H1 (cell line): ENCODE data around the gene PROK2. TPM values are rescaled to one million over a fixed set of nuclear protein-coding genes. Genes with fewer than 3 reads are reported as not detected.

Source experiments
- CTCF ChIA-PET: fragments of 300-600 bp; sonication (Branson Sonifier 250); formaldehyde crosslinking; loops from one replicate; lab custom pipeline; 2021; ENCODE audit not compliant: partially characterized antibody; lab: Charles Lee
- POLR2A ChIA-PET: fragments of 300-600 bp; sonication (Branson Sonifier 250); formaldehyde crosslinking; loops from one replicate; lab custom pipeline; 2021; ENCODE audit warnings: inconsistent platforms; ENCODE audit not compliant: partially characterized antibody; lab: Charles Lee
- DNase-seq, 2 experiments: peaks; one replicate each; pipeline versions ENCODE4 v3.0.0 to v3.0.0-alpha.2; 2010 to 2022; ENCODE audit warnings: low spot score in 2 of 2, low read depth in 1 of 2, mixed read lengths in 1 of 2
- FAIRE-seq: peaks from 2 replicates; lab custom pipeline; 2011; peaks lifted over from hg19 to GRCh38; lab: Jason Lieb, UNC
- H2AFZ ChIP-seq: 2 replicates; pipeline ENCODE4 v1.8.1; 2012; ENCODE audit warnings: low read length, inconsistent platforms
- H2AK5ac ChIP-seq: 2 replicates; pipeline ENCODE4 v1.6.1; 2013; ENCODE audit warnings: low read depth, low read length
- H2BK120ac ChIP-seq: replicated peaks from 2 replicates; pipeline ENCODE3; 2013; ENCODE audit warnings: low read depth, low read length, inconsistent platforms
- H2BK12ac ChIP-seq: 2 replicates; pipeline ENCODE4 v1.6.1; 2013; ENCODE audit warnings: low read depth, low read length
- H2BK15ac ChIP-seq: 2 replicates; pipeline ENCODE4 v1.6.1; 2013; ENCODE audit warnings: low read length
- H2BK20ac ChIP-seq: 2 replicates; pipeline ENCODE4 v1.6.1; 2013; ENCODE audit warnings: low read length
- H2BK5ac ChIP-seq: 2 replicates; pipeline ENCODE4 v1.6.1; 2013; ENCODE audit warnings: low read depth, low read length
- H3K14ac ChIP-seq: 2 replicates; pipeline ENCODE4 v1.6.1; 2013; ENCODE audit warnings: inconsistent platforms; ENCODE audit not compliant: insufficient read length
- H3K18ac ChIP-seq: 2 replicates; pipeline ENCODE4 v1.6.1; 2013; ENCODE audit warnings: low read length; ENCODE audit errors: extremely low read depth
- H3K23ac ChIP-seq: 2 replicates; pipeline ENCODE4 v1.6.1; 2013; ENCODE audit warnings: inconsistent platforms; ENCODE audit not compliant: insufficient read length
- H3K23me2 ChIP-seq: 2 replicates; pipeline ENCODE4 v1.6.1; 2013; ENCODE audit warnings: low read depth, low read length
- H3K27ac ChIP-seq: 2 replicates; pipeline ENCODE4 v1.6.1; 2011; ENCODE audit warnings: low read depth, low read length, inconsistent platforms
- H3K27me3 ChIP-seq, 4 experiments: replicated peaks in 1 of 4; 1 replicate in 1 of 4; 2 replicates in 3 of 4; pipeline versions ENCODE4 v1.6.1 to v1.8.1; 2011 to 2013; ENCODE audit warnings: low read length in 3 of 4, mild to moderate bottlenecking in 3 of 4, inconsistent platforms in 2 of 4, mixed read lengths in 2 of 4, moderate library complexity in 1 of 4; ENCODE audit not compliant: control insufficient read depth in 3 of 4, insufficient read depth in 3 of 4; ENCODE audit errors: extremely low read depth in 1 of 4
- H3K36me3 ChIP-seq, 4 experiments: 2 replicates each; pipeline versions ENCODE4 v1.6.1 to v1.8.1; 2011 to 2013; ENCODE audit warnings: mild to moderate bottlenecking in 4 of 4, low read length in 3 of 4, moderate library complexity in 2 of 4, control low read depth in 1 of 4, inconsistent platforms in 1 of 4; ENCODE audit not compliant: insufficient read depth in 4 of 4, control insufficient read depth in 2 of 4
- H3K4ac ChIP-seq: replicated peaks from 2 replicates; pipeline ENCODE3; 2013; ENCODE audit warnings: low read length, low read depth, mixed read lengths, inconsistent platforms; ENCODE audit not compliant: insufficient read length
- H3K4me1 ChIP-seq, 4 experiments: replicated peaks in 1 of 4; 1 replicate in 1 of 4; 2 replicates in 3 of 4; pipeline versions ENCODE4 v1.6.1 to v1.8.1; 2011 to 2013; ENCODE audit warnings: low read length in 3 of 4, inconsistent platforms in 2 of 4, mixed read lengths in 1 of 4; ENCODE audit not compliant: insufficient read depth in 4 of 4, control insufficient read depth in 3 of 4
- H3K4me2 ChIP-seq, 2 experiments: 2 replicates each; pipeline versions ENCODE4 v1.6.1 to v1.8.1; 2011 to 2013; ENCODE audit warnings: low read depth in 2 of 2, low read length in 2 of 2, control low read depth in 1 of 2, inconsistent platforms in 1 of 2, mild to moderate bottlenecking in 1 of 2; ENCODE audit not compliant: insufficient read depth in 1 of 2
- H3K4me3 ChIP-seq, 4 experiments: fragments of 200-600, 300-600 bp in 1 of 4; sonication (generic), shearing (Covaris generic), sonication (Bioruptor Twin) in 1 of 4; 2 replicates each; pipeline versions ENCODE4 v1.5.1 to v1.8.1; 2011 to 2016; ENCODE audit warnings: low read length in 4 of 4, low read depth in 3 of 4, control low read depth in 2 of 4, inconsistent platforms in 2 of 4, mild to moderate bottlenecking in 2 of 4, mixed read lengths in 1 of 4, moderate library complexity in 1 of 4; ENCODE audit not compliant: insufficient read depth in 2 of 4; ENCODE audit errors: extremely low read depth in 1 of 4
- H3K56ac ChIP-seq: replicated peaks from 2 replicates; pipeline ENCODE3; 2013; ENCODE audit warnings: low read depth, mild to moderate bottlenecking, mixed read lengths, low read length, inconsistent platforms; ENCODE audit not compliant: insufficient read length
- H3K79me1 ChIP-seq: 2 replicates; pipeline ENCODE4 v1.6.1; 2013; ENCODE audit warnings: low read depth, low read length, control low read depth
- H3K79me2 ChIP-seq, 2 experiments: 2 replicates each; pipeline versions ENCODE4 v1.6.1 to v1.8.1; 2012 to 2013; ENCODE audit warnings: low read length in 2 of 2, mild to moderate bottlenecking in 2 of 2, inconsistent platforms in 1 of 2; ENCODE audit not compliant: insufficient read depth in 2 of 2, control insufficient read depth in 1 of 2
- H3K9ac ChIP-seq, 4 experiments: replicated peaks in 1 of 4; 1 replicate in 1 of 4; 2 replicates in 3 of 4; pipeline versions ENCODE4 v1.6.1 to v1.8.1; 2011 to 2013; ENCODE audit warnings: low read depth in 3 of 4, low read length in 3 of 4, control low read depth in 2 of 4, mild to moderate bottlenecking in 2 of 4, moderate library complexity in 2 of 4, inconsistent platforms in 1 of 4; ENCODE audit errors: extremely low read depth in 1 of 4
- H3K9me3 ChIP-seq, 2 experiments: 2 replicates each; pipeline versions ENCODE4 v1.6.1 to v1.8.1; 2012 to 2013; ENCODE audit warnings: mild to moderate bottlenecking in 2 of 2, moderate library complexity in 2 of 2, control low read depth in 1 of 2, inconsistent platforms in 1 of 2, low read depth in 1 of 2, low read length in 1 of 2, mixed read lengths in 1 of 2; ENCODE audit not compliant: insufficient read depth in 2 of 2
- H4K20me1 ChIP-seq, 2 experiments: replicated peaks in 1 of 2; 2 replicates each; pipeline versions ENCODE3 to v1.8.1; 2011 to 2013; ENCODE audit warnings: inconsistent platforms in 2 of 2, low read length in 2 of 2, mild to moderate bottlenecking in 1 of 2; ENCODE audit not compliant: insufficient read depth in 2 of 2, control insufficient read depth in 1 of 2
- H4K5ac ChIP-seq: 2 replicates; pipeline ENCODE4 v1.6.1; 2013; ENCODE audit warnings: low read length, low read depth, mixed read lengths, inconsistent platforms; ENCODE audit not compliant: insufficient read length
- H4K8ac ChIP-seq: 2 replicates; pipeline ENCODE4 v1.8.0; 2013; ENCODE audit warnings: mild to moderate bottlenecking, moderate library complexity, low read length, inconsistent platforms; ENCODE audit not compliant: insufficient read depth; ENCODE audit errors: extremely low read depth
- H4K91ac ChIP-seq: replicated peaks from 2 replicates; pipeline ENCODE3; 2013; ENCODE audit warnings: low read length, mixed read lengths, inconsistent platforms; ENCODE audit not compliant: insufficient read length
- BACH1 ChIP-seq: IDR thresholded peaks from 2 replicates; pipeline ENCODE4 v1.6.1; 2012; ENCODE audit warnings: low read length, improper control_type of control experiment
- CEBPB ChIP-seq: IDR thresholded peaks from 2 replicates; pipeline ENCODE4 v1.6.1; 2012; ENCODE audit warnings: low read depth, low read length
- KDM1A ChIP-seq: fragments of 200-600, 300-600 bp; sonication (generic); IDR thresholded peaks from 2 replicates; pipeline ENCODE4 v1.7.1; 2016; ENCODE audit warnings: mild to moderate bottlenecking, low read length, borderline replicate concordance
- RNF2 ChIP-seq: fragments of 200-900, 300-1000 bp; sonication (generic); IDR thresholded peaks from 2 replicates; pipeline ENCODE4 v1.7.1; 2016; ENCODE audit warnings: borderline replicate concordance, low read depth, mild to moderate bottlenecking, antibody characterized with exemption, low read length; ENCODE audit not compliant: poor library complexity, severe bottlenecking; ENCODE audit errors: missing control alignments
- SP4 ChIP-seq: IDR thresholded peaks from 2 replicates; pipeline ENCODE4 v1.6.1; 2012; ENCODE audit warnings: low read length, inconsistent platforms
- SRF ChIP-seq: IDR thresholded peaks from 2 replicates; pipeline ENCODE4 v1.6.1; 2011; ENCODE audit warnings: mild to moderate bottlenecking, low read depth, low read length, moderate library complexity
- TAF1 ChIP-seq: IDR thresholded peaks from 2 replicates; pipeline ENCODE4 v1.6.1; 2011; ENCODE audit warnings: mild to moderate bottlenecking, low read depth, low read length
- WGBS, 2 experiments: shearing (Covaris generic) in 1 of 2; methylation state at CpG; one replicate each; pipeline versions ENCODE4 v1.1.6 to v1.1.7; 2013 to 2015; ENCODE audit warnings: low lambda C conversion rate in 2 of 2, mixed read lengths in 2 of 2, inconsistent platforms in 1 of 2, low coverage in 1 of 2, missing lambda C conversion rate in 1 of 2; ENCODE audit not compliant: insufficient replicate concordance in 2 of 2, insufficient coverage in 1 of 2, insufficient read length in 1 of 2; ENCODE audit errors: extremely low coverage in 1 of 2, missing lambda C conversion rate in 1 of 2; 5-methylcytosine and 5-hydroxymethylcytosine counted together
- polyA plus RNA-seq, 7 experiments: library from polyadenylated mRNA; depleted of rRNA in 3 of 7; stranded (reverse) in 5 of 7; unstranded in 2 of 7; fragments of >200 nt in 5 of 7; fragments of 200-250 nt in 2 of 7; gene quantifications; 1 replicate in 5 of 7; 2 replicates in 1 of 7; 4 replicates in 1 of 7; pipeline versions ENCODE4 v1.2.1 to v1.2.3, GENCODE V29; 2011 to 2013; ENCODE audit warnings: missing spikeins in 2 of 7, mixed read lengths in 2 of 7
- total RNA-seq: library from RNA; stranded (reverse); fragmentation: NEBNext Ultra II Directional; extraction: Animal tissue kit (Norgen Biotek cat#: 25700); gene quantifications from 2 replicates; pipeline ENCODE4 v1.2.1, GENCODE V29; 2021

Gene PROK2
- total and polyA plus RNA-seq, 2 of the 8 experiments (the other 6 are each of a cell fraction or from before 2014, with no cell fraction given), result 0.50 to 1.8 TPM

- H3K4ac ChIP-seq, result no peak overlapping the region
- WGBS, 2 experiments, result 91% methylated on average over 3 of the region's 3 CpGs; no CpG with 5 or more reads in 1 of the 2 experiments
- H3K14ac ChIP-seq, result no peak overlapping the region
- peak overlapping the region; percentile 7; the same call in 1 of the 2 replicates for H4K8ac ChIP-seq
- POLR2A ChIA-PET, result interaction anchor here (1.0 kb wide), 1 partner anchor 31 kb away, joined by 4 read pairs; no protein-coding TSS in a partner anchor
- H2BK15ac ChIP-seq, result no peak overlapping the region
- H3K9ac ChIP-seq, result no peak overlapping the region
- CTCF ChIA-PET, result interaction anchor here (0.6 to 1.1 kb wide), 5 partner anchors 27 to 846 kb away, joined by 3 to 4 read pairs (median 3); no protein-coding TSS in a partner anchor
- no peak overlapping the region for H2BK20ac ChIP-seq
- H3K18ac ChIP-seq, result no peak overlapping the region
- H3K56ac ChIP-seq, result no peak overlapping the region
- peaks cover 0 to 10% (median 6%) of the 10 kb centered on the region in 4 experiments for H3K4me1 ChIP-seq
- no peak overlapping the region for H4K5ac ChIP-seq
- FAIRE-seq (no peak), DNase-seq (peak in 1 of 2 experiments; percentile 41)
- H4K20me1 ChIP-seq, result no peaks in the 10 kb centered on the region
- H3K4me2 ChIP-seq, result no peak overlapping the region
- no peak overlapping the region for H3K23ac ChIP-seq
- H3K79me2 ChIP-seq, result no peaks in the 10 kb centered on the region
- no peaks in the 10 kb centered on the region for H3K23me2 ChIP-seq
- no peak overlapping the region for H3K4me3 ChIP-seq
- H3K9me3 ChIP-seq, result no peaks in the 10 kb centered on the region
- no peak overlapping the region for H2AK5ac ChIP-seq
- no peaks in the 10 kb centered on the region; the same call in 1 of the 2 replicates for H3K79me1 ChIP-seq
- H3K36me3 ChIP-seq, result no peaks in the 10 kb centered on the region
- no peak overlapping the region for H3K27ac ChIP-seq
- H2AFZ ChIP-seq, result no peak overlapping the region
- H2BK5ac ChIP-seq, result no peak overlapping the region
- H2BK120ac ChIP-seq, result no peak overlapping the region
- no peak overlapping the region for H4K91ac ChIP-seq
- H3K27me3 ChIP-seq, result no peaks in the 10 kb centered on the region
- H2BK12ac ChIP-seq, result no peak overlapping the region
- no peak for TF ChIP-seq RNF2
- no peak for TF ChIP-seq CEBPB
- TF ChIP-seq SRF, result no peak
- TF ChIP-seq SP4, result no peak
- TF ChIP-seq BACH1, result no peak
- TF ChIP-seq TAF1, result no peak
- no peak for TF ChIP-seq KDM1A
Measured at GRCh38 chr3:71803248-71803647, 18.3 kb upstream of the PROK2 start.
